Activated T-helper 1 cell treated with anti-CD3 and anti-CD28 coated beads, Interleukin-2, amount 50 U/mL, for 16 hours (primary cell): ENCODE data around the gene CEP290.

Experiments used
- DNase-seq, 2 donors: peaks; one replicate each; pipeline ENCODE4 v3.0.0-alpha.2; 2020; ENCODE audit warnings: low read depth in 1 of 2, low spot score in 1 of 2

CEP290 gene, protein sequence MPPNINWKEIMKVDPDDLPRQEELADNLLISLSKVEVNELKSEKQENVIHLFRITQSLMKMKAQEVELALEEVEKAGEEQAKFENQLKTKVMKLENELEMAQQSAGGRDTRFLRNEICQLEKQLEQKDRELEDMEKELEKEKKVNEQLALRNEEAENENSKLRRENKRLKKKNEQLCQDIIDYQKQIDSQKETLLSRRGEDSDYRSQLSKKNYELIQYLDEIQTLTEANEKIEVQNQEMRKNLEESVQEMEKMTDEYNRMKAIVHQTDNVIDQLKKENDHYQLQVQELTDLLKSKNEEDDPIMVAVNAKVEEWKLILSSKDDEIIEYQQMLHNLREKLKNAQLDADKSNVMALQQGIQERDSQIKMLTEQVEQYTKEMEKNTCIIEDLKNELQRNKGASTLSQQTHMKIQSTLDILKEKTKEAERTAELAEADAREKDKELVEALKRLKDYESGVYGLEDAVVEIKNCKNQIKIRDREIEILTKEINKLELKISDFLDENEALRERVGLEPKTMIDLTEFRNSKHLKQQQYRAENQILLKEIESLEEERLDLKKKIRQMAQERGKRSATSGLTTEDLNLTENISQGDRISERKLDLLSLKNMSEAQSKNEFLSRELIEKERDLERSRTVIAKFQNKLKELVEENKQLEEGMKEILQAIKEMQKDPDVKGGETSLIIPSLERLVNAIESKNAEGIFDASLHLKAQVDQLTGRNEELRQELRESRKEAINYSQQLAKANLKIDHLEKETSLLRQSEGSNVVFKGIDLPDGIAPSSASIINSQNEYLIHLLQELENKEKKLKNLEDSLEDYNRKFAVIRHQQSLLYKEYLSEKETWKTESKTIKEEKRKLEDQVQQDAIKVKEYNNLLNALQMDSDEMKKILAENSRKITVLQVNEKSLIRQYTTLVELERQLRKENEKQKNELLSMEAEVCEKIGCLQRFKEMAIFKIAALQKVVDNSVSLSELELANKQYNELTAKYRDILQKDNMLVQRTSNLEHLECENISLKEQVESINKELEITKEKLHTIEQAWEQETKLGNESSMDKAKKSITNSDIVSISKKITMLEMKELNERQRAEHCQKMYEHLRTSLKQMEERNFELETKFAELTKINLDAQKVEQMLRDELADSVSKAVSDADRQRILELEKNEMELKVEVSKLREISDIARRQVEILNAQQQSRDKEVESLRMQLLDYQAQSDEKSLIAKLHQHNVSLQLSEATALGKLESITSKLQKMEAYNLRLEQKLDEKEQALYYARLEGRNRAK (N-terminal part only)

DNA sequence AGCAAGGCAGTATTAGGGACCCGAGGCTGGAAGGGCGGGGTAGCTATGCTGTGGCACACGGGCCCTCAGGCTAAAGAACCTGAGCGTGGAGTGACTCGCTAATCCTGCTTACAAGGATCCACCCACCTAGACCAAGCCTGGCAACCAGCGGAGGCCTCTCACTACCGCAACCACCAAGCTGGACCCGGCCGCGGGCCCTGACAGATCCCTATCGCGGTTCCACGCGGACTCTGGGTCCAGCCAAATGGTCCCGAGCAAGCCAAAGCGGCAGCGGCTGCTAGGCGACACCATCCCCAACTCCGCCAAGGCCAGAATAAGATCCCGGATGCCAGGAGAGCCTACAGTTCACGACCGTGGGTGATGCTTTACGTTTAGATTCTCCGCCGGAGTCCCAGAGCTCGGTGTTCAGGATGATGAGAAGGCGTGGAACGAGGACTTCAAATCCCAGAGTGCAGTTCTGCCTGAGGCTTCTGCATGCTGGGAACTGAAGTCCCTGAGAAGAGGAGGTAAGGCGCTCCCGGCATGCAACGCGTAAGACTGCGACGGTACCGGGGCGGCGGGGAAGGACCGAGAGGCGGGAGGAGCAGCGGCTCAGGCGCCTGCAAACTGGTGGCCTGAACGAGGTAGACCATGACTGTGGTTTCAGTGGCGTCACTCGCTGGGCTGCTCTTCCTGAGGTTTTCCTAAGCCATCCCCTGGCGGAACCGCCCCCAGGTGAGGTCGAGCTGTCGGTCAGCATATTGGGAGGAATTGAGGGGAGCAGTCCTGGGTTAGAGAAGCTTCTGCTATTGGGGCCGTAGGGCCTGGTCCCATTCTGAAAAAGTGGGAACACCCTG, at the start of gene CEP290, which contains the start of gene TMTC3:
Gene CEP290, minus strand, starts transcription at position 315 of the 836 bp plus-strand sequence. CDS start 781 bp downstream, outside the sequence.
Gene TMTC3, plus strand, starts transcription at position 534 of the 836 bp plus-strand sequence. CDS start 6,009 bp downstream, outside the sequence.
- DNase-seq: peak; percentile 79 to 83

DNA sequence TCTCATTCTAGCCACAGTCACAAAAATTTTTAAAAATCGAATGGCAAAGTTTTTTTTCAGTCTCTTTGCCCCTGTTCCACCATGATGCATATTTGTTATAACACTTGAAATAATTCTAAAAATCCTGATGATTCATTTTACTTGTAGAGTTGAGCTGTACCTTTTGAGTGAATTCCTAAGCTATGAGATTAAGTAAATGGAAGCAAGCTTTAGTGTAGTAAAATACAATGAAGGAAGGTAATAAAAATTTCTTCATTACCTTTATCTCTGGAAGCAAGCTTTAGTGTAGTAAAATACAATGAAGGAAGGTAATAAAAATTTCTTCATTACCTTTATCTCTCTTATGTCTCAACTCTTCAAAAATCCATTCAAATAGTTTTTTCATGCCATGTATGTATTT, 46.3 kb upstream of the CEP290 start:
- DNase-seq: no peak

DNA sequence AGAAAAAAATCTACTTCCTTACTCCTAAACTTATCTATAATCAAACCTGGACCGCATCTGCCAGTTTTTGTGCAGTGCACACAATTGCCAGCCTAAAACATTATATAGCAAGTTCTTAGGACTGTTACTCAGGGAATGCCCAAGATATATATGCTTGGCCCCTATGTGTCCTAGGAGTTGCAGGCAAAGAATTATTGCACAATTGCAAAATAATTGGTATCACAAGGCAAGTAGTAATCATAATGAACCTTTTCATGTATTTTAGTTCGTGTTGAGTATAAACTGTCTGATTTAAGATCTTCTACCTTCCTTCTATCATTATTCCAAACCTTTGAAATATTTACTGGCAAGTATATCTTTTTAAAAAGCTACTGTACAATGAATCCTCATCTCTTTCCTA, 45.7 kb upstream of the CEP290 start:
- DNase-seq: no peak

DNA sequence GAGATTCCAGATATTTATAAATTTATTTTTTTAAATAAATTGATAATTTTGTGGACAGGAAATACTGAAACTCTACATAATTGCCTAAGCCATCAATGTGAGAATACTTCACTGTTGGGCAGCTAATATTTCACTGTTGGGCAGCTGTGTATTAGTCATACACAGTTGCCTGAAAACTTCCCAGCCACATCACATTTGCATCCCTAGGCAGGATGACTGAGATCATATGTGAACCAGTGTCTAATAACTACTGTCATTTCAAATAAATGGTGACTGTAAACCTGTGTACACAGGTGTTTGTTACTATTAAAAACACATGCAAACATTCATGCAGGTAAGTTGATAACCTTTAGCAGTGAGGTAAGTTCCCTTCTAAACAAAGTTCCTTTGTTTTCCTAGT, 44.1 kb upstream of the CEP290 start:
- DNase-seq: no peak

DNA sequence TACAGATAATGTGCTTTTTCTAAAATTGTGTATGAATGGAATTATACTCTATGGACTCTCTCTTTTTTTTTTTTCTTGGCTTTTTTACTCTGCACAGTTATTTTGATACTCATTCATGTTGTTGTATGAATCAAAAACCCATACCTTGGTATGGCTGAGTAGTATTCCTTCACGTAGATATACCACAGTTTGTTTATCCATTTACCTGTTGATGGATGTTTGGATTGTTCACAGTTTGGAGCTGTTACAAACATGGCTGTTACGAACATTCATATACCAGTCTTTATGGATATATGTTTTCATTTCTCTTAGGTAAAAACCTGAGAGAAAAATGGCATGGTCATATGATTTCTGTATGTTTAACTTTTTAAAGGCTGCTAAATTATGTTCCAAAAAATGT, 43.4 kb upstream of the CEP290 start:
- DNase-seq: no peak

DNA sequence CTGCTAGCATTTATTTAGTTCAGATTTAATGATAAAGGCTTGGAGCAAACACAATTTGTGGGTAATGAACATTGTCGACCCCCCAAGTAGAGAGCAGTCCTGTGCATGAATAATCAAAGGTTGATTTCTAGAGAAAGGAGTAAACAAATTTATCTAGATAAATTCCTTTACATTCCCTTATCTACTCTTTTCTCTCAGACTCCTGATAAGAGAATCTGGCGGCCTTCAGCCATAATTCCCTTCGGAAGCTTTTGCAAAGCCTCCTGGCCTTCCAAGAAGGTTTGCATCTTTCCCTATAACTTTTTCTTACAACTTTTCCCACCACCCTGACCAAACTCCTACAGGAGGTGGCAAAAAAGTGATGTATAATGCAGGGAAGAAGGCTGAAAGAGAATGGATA, 42.3 kb upstream of the CEP290 start:
- no peak for DNase-seq

DNA sequence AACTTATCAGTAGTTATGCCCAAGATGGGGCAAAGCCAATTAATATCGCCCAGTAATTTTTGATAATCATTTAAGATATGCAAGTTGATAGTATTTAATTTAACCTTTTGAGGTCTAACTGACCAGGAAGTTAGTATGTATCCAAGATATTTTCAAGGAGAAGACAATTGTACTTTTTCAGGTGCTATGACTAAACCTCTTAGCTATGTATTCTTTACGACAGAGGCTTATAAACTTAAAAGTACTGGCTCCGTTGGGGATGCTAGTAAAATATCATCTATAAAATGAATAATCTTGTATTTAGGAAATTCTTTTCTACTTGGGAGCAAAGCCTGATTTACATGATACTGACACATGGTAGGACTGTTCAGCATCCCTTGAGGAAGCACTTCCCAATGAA, 40.5 kb upstream of the CEP290 start:
- DNase-seq: no peak

DNA sequence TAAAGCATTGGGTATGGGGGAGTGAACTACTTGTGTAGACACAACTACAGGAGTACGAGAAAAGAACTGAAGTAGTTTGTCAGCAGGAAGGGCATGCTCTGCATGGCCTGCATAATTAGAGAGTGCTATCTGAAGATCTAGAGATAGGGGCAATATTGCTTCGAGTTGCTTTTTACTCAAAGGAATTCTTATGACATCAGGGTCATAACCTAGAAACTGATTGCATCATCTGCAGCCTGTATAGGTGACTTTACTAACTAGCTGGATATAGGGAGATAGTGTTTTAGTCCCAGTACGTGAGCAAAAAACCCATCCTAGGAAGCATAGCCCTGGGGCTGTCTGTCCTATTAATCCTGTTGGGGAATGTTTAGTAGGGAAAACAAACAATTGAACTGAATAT, 40.0 kb upstream of the CEP290 start:
- DNase-seq: no peak

DNA sequence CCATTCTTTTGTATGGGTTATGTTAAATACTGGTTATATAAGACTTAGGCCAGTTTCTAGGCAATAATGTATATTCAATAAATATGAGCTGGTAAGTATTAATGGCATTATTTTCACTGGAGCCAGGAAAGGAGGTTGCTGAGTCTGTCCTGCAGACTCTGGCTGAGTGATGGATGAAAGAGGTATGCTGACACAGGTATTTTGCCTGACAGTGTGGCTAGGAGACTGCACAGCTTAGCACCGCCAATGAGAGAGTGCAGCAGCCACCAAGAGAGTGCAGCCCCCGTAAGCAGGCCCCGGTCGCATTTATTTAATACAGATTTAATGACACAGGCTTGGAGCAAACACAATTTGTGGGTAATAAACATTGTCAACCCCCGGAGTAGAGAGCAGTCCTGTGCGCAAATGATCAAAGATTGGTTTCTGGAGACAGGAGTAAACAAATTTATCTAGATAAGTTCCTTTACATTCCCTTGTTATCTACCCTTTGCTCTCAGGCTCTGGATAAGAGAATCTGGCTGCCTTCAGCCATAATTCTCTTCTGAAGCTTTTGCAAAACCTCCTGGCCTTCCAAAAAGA, 37.6 kb upstream of the CEP290 start:
- DNase-seq: no peak

DNA sequence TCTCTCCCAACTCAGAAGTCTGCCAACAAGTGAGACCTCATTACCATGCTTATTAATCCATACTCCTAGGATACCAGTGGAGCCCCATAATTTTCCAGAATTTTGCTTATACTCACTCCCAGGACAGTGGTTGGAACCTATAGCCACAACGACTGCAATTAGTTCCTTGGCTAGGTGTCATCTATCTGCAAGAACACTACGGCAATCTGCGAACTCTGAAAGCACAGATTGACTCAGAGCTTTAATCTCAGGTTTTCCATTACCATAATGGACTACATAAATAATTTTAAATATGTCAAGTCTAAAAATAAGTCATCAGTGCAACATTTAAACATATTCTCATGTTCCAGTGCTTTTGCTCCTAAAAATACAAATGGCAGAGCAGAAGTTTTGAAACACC, 33.7 kb upstream of the CEP290 start:
- DNase-seq: no peak

DNA sequence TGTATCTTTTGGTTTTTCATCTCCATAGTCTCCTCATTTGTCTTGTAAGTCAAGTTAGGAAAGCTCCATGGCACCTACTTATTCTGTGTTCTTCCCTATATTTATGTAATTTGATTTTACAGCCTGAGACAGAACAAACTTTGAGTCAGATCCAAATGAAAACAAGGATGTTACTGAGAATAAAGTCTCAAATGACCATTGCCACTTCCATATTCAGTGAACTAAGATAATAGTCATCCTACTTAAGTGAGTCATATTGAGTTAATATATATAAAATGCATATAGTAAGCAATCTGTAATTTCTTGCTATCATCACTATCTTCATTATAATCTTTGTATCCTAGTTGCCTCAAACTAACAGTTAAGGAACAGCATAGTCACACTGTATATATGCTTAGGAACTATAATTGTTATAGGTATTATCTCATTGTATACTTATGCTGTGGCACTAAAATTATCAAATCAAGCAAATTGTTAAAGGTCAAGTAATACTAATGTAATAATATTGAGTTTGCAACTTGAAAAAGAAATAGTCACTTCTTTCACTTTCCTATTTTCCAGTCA, 31.0 kb upstream of the CEP290 start:
- no peak for DNase-seq

DNA sequence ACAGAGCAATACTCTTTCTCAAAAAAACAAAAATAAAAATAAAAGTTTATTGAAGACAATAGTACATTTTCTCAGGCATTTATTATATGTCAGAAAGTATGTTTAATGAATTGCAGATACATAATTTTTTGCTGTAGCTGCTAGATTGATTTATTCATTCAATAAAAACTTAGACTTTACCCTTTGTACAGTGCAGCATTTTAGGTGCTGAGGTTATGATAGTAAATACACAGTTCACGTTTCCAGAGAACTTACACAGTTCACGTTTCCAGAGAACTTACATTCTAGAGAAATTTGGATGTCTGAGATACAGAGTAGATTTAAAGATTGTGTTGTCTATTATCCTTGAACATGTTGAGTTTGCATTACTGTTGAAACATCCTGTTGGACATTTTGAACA, 25.5 kb upstream of the CEP290 start:
- no peak for DNase-seq

DNA sequence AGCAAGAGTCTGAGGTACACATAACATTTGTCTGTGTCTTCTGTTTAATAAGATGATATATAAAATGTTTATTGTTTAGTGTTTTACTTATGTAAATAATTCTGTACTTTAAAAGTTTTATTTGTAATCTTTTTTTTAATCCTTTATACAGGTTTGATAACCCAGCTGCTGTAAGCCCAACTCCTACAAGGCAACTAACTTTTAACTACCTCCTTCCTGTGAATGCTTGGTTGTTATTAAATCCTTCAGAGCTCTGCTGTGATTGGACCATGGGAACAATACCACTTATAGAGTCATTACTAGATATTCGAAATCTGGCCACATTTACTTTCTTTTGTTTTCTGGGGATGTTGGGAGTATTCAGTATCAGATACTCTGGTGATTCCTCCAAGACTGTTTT, 24.3 kb upstream of the CEP290 start:
- no peak for DNase-seq

DNA sequence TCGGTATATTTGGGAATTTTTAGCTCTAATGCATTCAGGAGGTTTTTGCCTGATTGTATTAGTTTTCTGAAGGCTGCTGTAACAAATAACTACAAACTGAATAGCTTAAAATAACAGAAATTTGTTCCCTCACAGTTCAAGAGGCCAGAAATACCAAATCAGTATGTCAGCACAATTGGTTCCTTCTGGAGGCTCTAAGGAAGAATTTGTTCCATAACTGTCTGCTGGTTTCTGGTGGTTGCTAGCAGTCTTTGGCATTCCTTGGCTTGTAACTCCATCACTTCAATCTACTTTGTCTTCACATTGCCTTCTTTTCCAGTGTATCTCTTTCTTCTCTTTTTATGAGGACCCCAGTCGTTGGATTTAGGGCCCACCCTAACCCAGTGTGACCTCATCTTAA, 21.5 kb upstream of the CEP290 start:
- no peak for DNase-seq

DNA sequence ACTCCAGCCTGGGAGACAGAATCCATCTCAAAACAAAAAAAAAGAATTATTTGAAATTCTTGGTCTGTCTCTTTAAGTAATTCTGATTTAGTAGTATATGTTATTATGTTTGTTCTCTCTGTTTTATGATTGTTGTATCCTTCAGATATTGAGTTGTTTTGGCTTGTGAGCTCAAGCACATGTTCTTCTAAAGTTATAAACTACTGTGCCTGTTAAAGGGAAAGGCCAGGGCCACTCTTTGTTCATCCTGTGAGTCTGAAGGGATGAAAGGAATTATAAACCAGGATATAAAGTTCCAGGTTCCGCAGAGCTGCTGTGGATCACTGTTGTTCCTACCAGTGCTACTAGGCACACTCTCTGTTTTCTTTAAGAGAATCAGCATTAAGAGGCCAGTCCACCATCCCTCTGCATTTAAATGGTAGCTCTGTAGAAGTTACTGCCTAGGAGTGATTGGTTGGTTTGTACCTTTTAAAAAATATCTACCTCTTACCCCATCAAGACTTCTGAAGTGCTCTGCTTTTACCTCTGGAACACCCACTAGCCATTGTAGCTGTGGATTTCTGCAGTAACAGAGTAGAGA, 14.3 kb upstream of the CEP290 start:
- no peak for DNase-seq

DNA sequence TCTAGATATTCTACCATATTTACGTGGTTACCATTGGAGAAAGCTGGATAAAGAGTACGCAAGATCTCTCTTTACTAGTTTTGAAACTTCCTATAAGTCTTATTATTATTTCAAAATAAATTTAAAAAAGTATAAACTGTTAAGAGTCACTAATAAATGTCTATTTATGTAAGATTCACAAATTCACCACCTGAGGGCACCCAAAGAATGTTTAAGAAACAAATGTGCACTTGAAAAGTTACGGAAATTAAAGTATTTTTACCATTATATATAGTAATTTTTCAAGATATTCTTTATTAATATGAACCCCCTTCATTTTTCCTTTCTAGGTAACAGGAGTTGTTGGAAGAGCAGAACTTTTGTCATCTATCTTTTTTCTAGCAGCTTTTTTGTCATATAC, 12.1 kb upstream of the CEP290 start:
- no peak for DNase-seq

DNA sequence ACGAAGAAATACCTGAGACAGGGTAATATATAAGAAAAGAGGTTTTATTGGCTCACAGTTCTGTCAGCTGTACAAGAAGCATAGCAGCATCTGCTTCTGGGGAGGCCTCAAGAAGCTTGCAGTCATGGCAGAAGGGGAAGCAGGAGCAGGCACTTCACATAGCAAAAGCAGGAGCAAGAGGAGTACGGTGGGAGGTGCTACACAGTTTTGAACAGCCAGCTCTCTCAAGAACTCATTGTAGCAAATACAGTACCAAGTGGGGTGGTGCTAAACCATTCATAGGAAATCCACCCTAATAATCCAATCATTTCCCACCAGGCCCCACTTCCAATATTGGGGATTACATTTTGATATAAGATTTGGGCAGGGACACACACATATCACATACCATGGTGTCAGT, 8.2 kb upstream of the CEP290 start:
- no peak for DNase-seq

DNA sequence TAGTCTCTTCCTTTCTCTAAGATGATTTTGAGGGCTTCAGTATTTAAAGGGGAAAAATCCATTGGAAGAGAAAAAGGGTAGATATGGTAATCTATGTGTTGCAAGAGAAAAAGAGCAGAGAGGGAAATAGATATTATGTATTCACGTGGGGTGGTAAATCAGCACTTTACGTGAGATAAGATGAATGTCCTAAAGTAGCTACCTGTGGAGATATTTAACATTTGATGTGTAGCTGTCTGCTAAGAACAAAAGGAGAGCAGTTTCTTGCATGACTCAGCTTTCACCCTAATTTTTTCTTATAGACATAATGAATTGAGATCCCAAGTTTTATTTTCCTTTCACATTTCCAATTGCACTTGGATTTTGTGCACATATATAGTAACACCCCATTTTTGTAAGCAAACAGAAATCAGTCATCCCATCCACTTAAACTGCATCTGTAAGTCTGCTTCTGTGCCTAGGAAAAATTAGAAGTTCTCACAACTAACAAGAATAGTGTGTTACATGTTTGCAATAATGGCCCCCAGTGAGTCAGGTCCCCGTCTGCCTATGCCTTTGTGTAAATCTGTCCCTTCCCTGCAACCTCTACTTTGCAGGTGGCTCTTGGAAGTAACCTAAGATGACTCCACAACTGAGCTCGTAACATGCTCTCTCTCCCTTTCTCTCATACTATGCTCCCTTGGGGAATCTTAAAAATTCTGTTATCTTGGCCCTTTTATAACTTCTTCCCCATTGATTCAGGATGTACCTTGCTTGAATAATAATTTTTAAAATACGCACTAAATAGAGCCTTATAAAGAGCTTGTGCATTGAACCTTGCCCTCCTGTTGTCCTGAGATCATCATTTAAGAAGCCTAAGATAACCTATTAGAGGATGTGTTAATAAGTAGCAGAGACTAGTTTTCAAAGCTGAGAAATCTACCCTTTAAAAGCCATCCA, 3.9 kb upstream of the CEP290 start:
- no peak for DNase-seq
